GM23248 (cell line): ENCODE results near the gene TMEM150A.
"Not testable (repeated sequence)": the region's sequence is repeated elsewhere in the genome, so short reads cannot be mapped to it uniquely, and the experiment has no call there.

Experiments
- EZH2 ChIP-seq: fragments of 200-600 bp; sonication (generic); IDR thresholded peaks from 2 replicates; pipeline ENCODE4 v1.6.1; 2018; ENCODE audit warnings: antibody characterized with exemption, mild to moderate bottlenecking; ENCODE audit not compliant: insufficient read depth, poor library complexity, severe bottlenecking
- EZH2phosphoT487 ChIP-seq: fragments of 200-600 bp; sonication (generic); IDR thresholded peaks from 2 replicates; pipeline ENCODE4 v1.6.1; 2018; ENCODE audit warnings: antibody characterized with exemption, moderate library complexity, mild to moderate bottlenecking, low read depth; ENCODE audit not compliant: insufficient read depth

- not testable (repeated sequence) for TF ChIP-seq EZH2, EZH2phosphoT487
Measured at GRCh38 chr2:85614757-85615156, 12.3 kb upstream of the TMEM150A start.
